A549 (cell line): Measurements from ENCODE around the gene OARD1. TPM values are rescaled to one million over a fixed set of nuclear protein-coding genes. Genes with fewer than 3 reads are reported as not detected.

Experiments
- ATAC-seq, 2 experiments: fragments of 200-7000 bp in 1 of 2; fragments of >200 bp in 1 of 2; cut with Nextera tagmentation in 1 of 2; cut with Tn5 transposase in 1 of 2; 3 replicates each; pipeline versions ENCODE4 v1.8.0 to v1.9.1; 2018 to 2020; ENCODE audit warnings: mild to moderate bottlenecking in 1 of 2, moderate library complexity in 1 of 2
- CTCF ChIA-PET: fragments of 300-600 bp; sonication (Branson Sonifier 250); formaldehyde crosslinking; extraction: SDS; loops from one replicate; lab custom pipeline; 2021; ENCODE audit warnings: antibody characterized with exemption, inconsistent platforms; lab: Yijun Ruan, JAX
- POLR2A ChIA-PET: fragments of 350-600 bp; formaldehyde crosslinking; extraction: SDS; loops from one replicate; lab custom pipeline; 2021; ENCODE audit warnings: antibody characterized with exemption, inconsistent platforms; lab: Yijun Ruan, JAX
- DNase-seq, 2 experiments: peaks; one replicate each; pipeline versions ENCODE4 v3.0.0 to v3.0.0-alpha.2; 2011 to 2016; ENCODE audit warnings: low read depth in 1 of 2, low spot score in 1 of 2
- FAIRE-seq: peaks from 2 replicates; lab custom pipeline; 2011; peaks lifted over from hg19 to GRCh38; lab: Jason Lieb, UNC
- H3K27ac ChIP-seq, 2 experiments: fragments of >200 bp; sonication (Bioruptor Twin); formaldehyde crosslinking; 3 replicates each; pipeline ENCODE4 v1.5.1; 2016 to 2017
- H3K4me1 ChIP-seq: fragments of >200 bp; sonication (Bioruptor Twin); formaldehyde crosslinking; 3 replicates; pipeline ENCODE4 v1.6.1; 2016
- H3K4me2 ChIP-seq: fragments of >200 bp; sonication (Bioruptor Twin); formaldehyde crosslinking; 3 replicates; pipeline ENCODE4 v1.6.1; 2016
- H3K4me3 ChIP-seq: fragments of >200 bp; sonication (Bioruptor Twin); formaldehyde crosslinking; 3 replicates; pipeline ENCODE4 v1.5.1; 2016
- H3K9me3 ChIP-seq: fragments of >200 bp; sonication (Bioruptor Twin); formaldehyde crosslinking; 3 replicates; pipeline ENCODE4 v1.6.1; 2016
- ATOH8 ChIP-seq: fragments of 250-450 bp; sonication (Bioruptor Pico); IDR thresholded peaks from 2 replicates; pipeline ENCODE4 v1.5.0; 2020; ENCODE audit warnings: low read depth, mild to moderate bottlenecking, moderate library complexity
- BHLHE40 ChIP-seq: IDR thresholded peaks from 2 replicates; pipeline ENCODE4 v1.6.1; 2012; ENCODE audit warnings: low read depth, low read length, inconsistent platforms
- CBX2 ChIP-seq: fragments of 200-600 bp; sonication (generic); IDR thresholded peaks from 2 replicates; pipeline ENCODE4 v1.6.1; 2016; ENCODE audit warnings: low read depth, mild to moderate bottlenecking, borderline replicate concordance
- CBX8 ChIP-seq: fragments of 200-600 bp; sonication (generic); IDR thresholded peaks from 2 replicates; pipeline ENCODE4 v1.6.1; 2016
- CEBPB ChIP-seq, 2 experiments: fragments of >200 bp in 1 of 2; sonication (Bioruptor Twin) in 1 of 2; formaldehyde crosslinking in 1 of 2; IDR thresholded peaks; 2 replicates each; pipeline ENCODE4 v1.6.1; 2012 to 2016
- CHD2 ChIP-seq: fragments of 150-350 bp; IDR thresholded peaks from 2 replicates; pipeline ENCODE4 v1.6.1; 2014; ENCODE audit warnings: low read length; ENCODE audit not compliant: partially characterized antibody
- CHD4 ChIP-seq: fragments of 200-600 bp; sonication (generic); IDR thresholded peaks from 2 replicates; pipeline ENCODE4 v1.6.1; 2016; ENCODE audit warnings: antibody characterized with exemption, mild to moderate bottlenecking, borderline replicate concordance
- CTCF ChIP-seq: fragments of >200 bp; sonication (Bioruptor Twin); formaldehyde crosslinking; IDR thresholded peaks from 3 replicates; pipeline ENCODE4 v1.5.1; 2016
- EHF ChIP-seq: fragments of 250-450 bp; sonication (Bioruptor Pico); IDR thresholded peaks from 2 replicates; pipeline ENCODE4 v1.5.0; 2020; ENCODE audit warnings: mild to moderate bottlenecking
- EHMT2 ChIP-seq: fragments of 200-600 bp; sonication (generic); IDR thresholded peaks from 2 replicates; pipeline ENCODE4 v1.6.1; 2016; ENCODE audit warnings: antibody characterized with exemption, low read depth, mild to moderate bottlenecking, moderate library complexity
- EP300 ChIP-seq, 2 experiments: fragments of >200 bp; sonication (Bioruptor Twin); formaldehyde crosslinking; IDR thresholded peaks; 2 replicates in 1 of 2; 3 replicates in 1 of 2; pipeline ENCODE4 v1.6.1; 2016 to 2017
- FOSB ChIP-seq: fragments of 250-450 bp; sonication (Bioruptor Pico); IDR thresholded peaks from 2 replicates; pipeline ENCODE4 v1.5.0; 2020; ENCODE audit warnings: mild to moderate bottlenecking, moderate library complexity
- FOXS1 ChIP-seq: fragments of 250-450 bp; sonication (Bioruptor Pico); IDR thresholded peaks from 2 replicates; pipeline ENCODE4 v1.5.0; 2020; ENCODE audit warnings: mild to moderate bottlenecking, moderate library complexity
- HDAC2 ChIP-seq: fragments of 200-600 bp; sonication (generic); IDR thresholded peaks from 2 replicates; pipeline ENCODE4 v1.6.1; 2016
- HES2 ChIP-seq: fragments of >200 bp; sonication (Bioruptor Twin); formaldehyde crosslinking; IDR thresholded peaks from 2 replicates; pipeline ENCODE4 v1.6.1; 2016
- HMGXB4 ChIP-seq: fragments of 250-450 bp; sonication (Bioruptor Pico); IDR thresholded peaks from 2 replicates; pipeline ENCODE4 v1.5.0; 2021; ENCODE audit warnings: mild to moderate bottlenecking, moderate library complexity, borderline replicate concordance
- HOXB13 ChIP-seq: fragments of 250-450 bp; sonication (Bioruptor Pico); IDR thresholded peaks from 2 replicates; pipeline ENCODE4 v1.5.0; 2020; ENCODE audit warnings: low read depth, mild to moderate bottlenecking, moderate library complexity
- JUN ChIP-seq, 2 experiments: fragments of >200 bp; sonication (Bioruptor Twin); formaldehyde crosslinking; IDR thresholded peaks; 2 replicates in 1 of 2; 3 replicates in 1 of 2; pipeline ENCODE4 v1.6.1; 2016 to 2017
- KDM1A ChIP-seq: fragments of 200-600 bp; sonication (generic); IDR thresholded peaks from 2 replicates; pipeline ENCODE4 v1.6.1; 2016; ENCODE audit warnings: low read depth, mild to moderate bottlenecking
- MAX ChIP-seq: IDR thresholded peaks from 2 replicates; pipeline ENCODE4 v1.6.1; 2012
- MAZ ChIP-seq: fragments of 150-350 bp; IDR thresholded peaks from 2 replicates; pipeline ENCODE4 v1.6.1; 2014; ENCODE audit warnings: antibody characterized with exemption, low read depth, low read length, borderline replicate concordance
- PHF8 ChIP-seq: fragments of 200-600 bp; sonication (generic); IDR thresholded peaks from 2 replicates; pipeline ENCODE4 v1.6.1; 2016; ENCODE audit warnings: low read depth, mild to moderate bottlenecking, antibody characterized with exemption, moderate library complexity, borderline replicate concordance
- RARB ChIP-seq: fragments of 250-450 bp; sonication (Bioruptor Pico); IDR thresholded peaks from 2 replicates; pipeline ENCODE4 v1.8.0; 2021; ENCODE audit warnings: mild to moderate bottlenecking, moderate library complexity
- RFX5 ChIP-seq: fragments of 450-650 bp; IDR thresholded peaks from 2 replicates; pipeline ENCODE4 v1.7.1; 2014; ENCODE audit warnings: antibody characterized with exemption, mild to moderate bottlenecking, moderate library complexity
- RNF2 ChIP-seq: fragments of 200-600 bp; sonication (generic); IDR thresholded peaks from 2 replicates; pipeline ENCODE4 v1.6.1; 2016; ENCODE audit warnings: low read depth, mild to moderate bottlenecking, antibody characterized with exemption, moderate library complexity, borderline replicate concordance
- TP53 ChIP-seq: fragments of 250-450 bp; sonication (Bioruptor Pico); IDR thresholded peaks from 2 replicates; pipeline ENCODE4 v1.5.0; 2021; ENCODE audit warnings: mild to moderate bottlenecking, moderate library complexity
- ZFP36 ChIP-seq: fragments of 450-650 bp; IDR thresholded peaks from 2 replicates; pipeline ENCODE4 v1.6.1; 2014; ENCODE audit warnings: borderline replicate concordance; ENCODE audit not compliant: partially characterized antibody
- ZNF302 ChIP-seq: fragments of 250-450 bp; sonication (Bioruptor Pico); IDR thresholded peaks from 2 replicates; pipeline ENCODE4 v1.9.0; 2021; ENCODE audit warnings: inconsistent platforms, mild to moderate bottlenecking, moderate library complexity
- WGBS: methylation state at CpG from one replicate; pipeline ENCODE4 v1.1.6; 2017; ENCODE audit errors: missing lambda C conversion rate; 5-methylcytosine and 5-hydroxymethylcytosine counted together
- polyA plus RNA-seq, 4 experiments: library from polyadenylated mRNA; depleted of rRNA in 3 of 4; stranded (reverse); fragments of >200 nt; fragmentation: RNase III in 1 of 4; extraction: RNeasy Plus Mini Kit Qiagen cat#74134 plus additional on column Dnase treatment in 1 of 4; gene quantifications; 2 replicates in 3 of 4; 3 replicates in 1 of 4; pipeline ENCODE4 v1.2.3, GENCODE V29; 2011 to 2017

Gene OARD1
- polyA plus RNA-seq, 2 of the 4 experiments (the other 2 are of a cell fraction): 21.4 to 26.2 TPM

- ChIA-PET CTCF (interaction anchor here (1.1 kb wide), 1 partner anchor 17 kb away, joined by 3 read pairs; no protein-coding TSS in a partner anchor), POLR2A (no interaction called here)
- DNase-seq (no peak), FAIRE-seq (no peak), ATAC-seq (no peak)
- no peaks in the 10 kb centered on the region for H3K9me3 ChIP-seq
- TF ChIP-seq HES2 (no peak), CEBPB (IDR thresholded peaks at IDR 0.05) (no peak), FOSB (CRISPR knock-in tag) (no peak), CBX8 (no peak), FOXS1 (no peak), ZNF302 (CRISPR knock-in tag) (no peak), MAX (no peak), RNF2 (no peak), EP300 (IDR thresholded peaks at IDR 0.05) (no peak), CTCF (no peak), RARB (CRISPR knock-in tag) (no peak), HDAC2 (no peak), KDM1A (no peak), EHMT2 (no peak), ATOH8 (CRISPR knock-in tag) (no peak), HOXB13 (CRISPR knock-in tag) (no peak), CHD2 (no peak)
- peaks cover 15% of the 10 kb centered on the region; the same call in 2 of the 3 replicates for H3K4me1 ChIP-seq
- no peak overlapping the region for H3K27ac ChIP-seq
- H3K4me2 ChIP-seq: no peak overlapping the region
- no peak overlapping the region for H3K4me3 ChIP-seq
- WGBS: 91% methylated on average over 2 of the region's 2 CpGs
These were observed 8.3 kb downstream of the OARD1 start for GRCh38 chr6:41063884-41064285.

GRCh38 chr6:41062056-41062455, 10.1 kb downstream of the OARD1 start:
- Histone ChIP-seq H3K4me1 (peaks cover 15% of the 10 kb centered on the region; the same call in 2 of the 3 replicates), H3K27ac (no peak overlapping the region), H3K9me3 (no peaks in the 10 kb centered on the region), H3K4me2 (no peak overlapping the region), H3K4me3 (no peak overlapping the region)
- FAIRE-seq (no peak), ATAC-seq (no peak), DNase-seq (no peak)
- CTCF ChIA-PET: no interaction called here
- POLR2A ChIA-PET: no interaction called here
- WGBS: 93% methylated on average over 1 of the region's 1 CpG
- TF ChIP-seq ZFP36 (no peak), HMGXB4 (CRISPR knock-in tag) (no peak), TP53 (CRISPR knock-in tag) (no peak), PHF8 (no peak), MAZ (no peak), JUN (IDR thresholded peaks at IDR 0.05) (no peak), RARB (CRISPR knock-in tag) (no peak), CBX8 (no peak), HES2 (no peak), BHLHE40 (no peak), CBX2 (no peak), EHF (CRISPR knock-in tag) (no peak), CHD4 (no peak), RFX5 (no peak)
